ENCODE results near the gene RTN4R. TPM values are rescaled to one million over a fixed set of nuclear protein-coding genes. Genes with fewer than 3 reads are reported as not detected.
A peak's percentile ranks its signal among the peaks of the same experiment; 100 is the strongest.

RTN4R gene
- total RNA-seq, 2 donors from 2014 or later = 4.0 to 6.5 TPM

DNA sequence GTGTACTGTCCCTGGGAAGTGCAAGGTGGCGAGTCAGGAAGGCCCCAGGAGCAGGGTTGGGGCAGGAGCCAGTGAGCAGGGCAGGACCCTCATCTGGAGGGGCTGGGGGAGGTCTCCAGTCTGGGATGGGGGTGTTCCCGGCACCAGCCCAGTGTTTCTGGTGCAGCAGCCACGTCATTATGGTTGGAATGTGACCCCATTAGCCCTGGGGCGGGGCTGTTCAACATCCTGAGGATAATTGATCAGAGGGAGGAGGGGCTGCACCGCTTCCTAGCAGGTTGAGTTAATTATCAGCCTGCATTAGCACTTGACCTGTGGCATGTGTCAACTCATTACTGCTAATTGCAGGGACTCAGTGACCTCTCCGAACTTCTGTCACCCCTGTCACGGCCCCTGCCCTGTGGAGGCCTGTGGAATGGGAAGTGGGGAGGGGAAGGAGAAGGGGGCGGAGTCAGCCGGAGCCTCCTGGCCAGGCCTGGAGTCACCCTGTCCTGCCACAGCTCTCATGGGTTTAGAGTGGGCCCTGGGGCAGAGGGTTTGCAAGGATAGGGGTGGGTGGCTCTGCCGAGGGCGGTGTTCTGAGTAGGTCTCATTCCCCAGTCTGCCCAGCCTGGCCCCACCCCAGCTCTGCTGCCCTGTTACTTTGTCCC is 64.4 kb downstream of the RTN4R start:
- no peak for ATAC-seq
- intact Hi-C loops (cut with DNase I, micrococcal nuclease) = no loop called here
- DNase-seq = no peak

DNA sequence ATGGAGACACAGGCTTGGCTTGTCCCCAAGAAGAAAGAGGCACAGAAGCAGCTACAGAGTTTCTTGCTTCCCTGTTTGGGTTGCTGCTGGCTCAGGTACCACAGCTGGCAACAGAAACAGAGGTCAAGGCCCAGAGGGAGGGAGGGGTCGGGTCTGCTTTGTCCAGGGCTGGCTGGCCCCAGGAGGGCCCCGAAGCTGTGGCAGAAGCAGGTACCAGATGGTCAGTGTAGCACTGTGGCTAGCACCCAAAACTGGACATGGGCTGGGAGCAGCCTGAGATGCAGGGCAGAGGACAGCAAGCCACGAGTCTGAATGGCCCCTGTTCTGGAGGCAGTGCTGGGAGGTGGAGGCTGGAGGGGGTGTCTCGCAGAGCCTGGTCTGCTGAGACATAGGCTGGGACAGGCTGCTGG is 65.0 kb downstream of the RTN4R start:
- DNase-seq = no peak
- no peak for ATAC-seq
- intact Hi-C loops (cut with DNase I, micrococcal nuclease) = no loop called here

DNA sequence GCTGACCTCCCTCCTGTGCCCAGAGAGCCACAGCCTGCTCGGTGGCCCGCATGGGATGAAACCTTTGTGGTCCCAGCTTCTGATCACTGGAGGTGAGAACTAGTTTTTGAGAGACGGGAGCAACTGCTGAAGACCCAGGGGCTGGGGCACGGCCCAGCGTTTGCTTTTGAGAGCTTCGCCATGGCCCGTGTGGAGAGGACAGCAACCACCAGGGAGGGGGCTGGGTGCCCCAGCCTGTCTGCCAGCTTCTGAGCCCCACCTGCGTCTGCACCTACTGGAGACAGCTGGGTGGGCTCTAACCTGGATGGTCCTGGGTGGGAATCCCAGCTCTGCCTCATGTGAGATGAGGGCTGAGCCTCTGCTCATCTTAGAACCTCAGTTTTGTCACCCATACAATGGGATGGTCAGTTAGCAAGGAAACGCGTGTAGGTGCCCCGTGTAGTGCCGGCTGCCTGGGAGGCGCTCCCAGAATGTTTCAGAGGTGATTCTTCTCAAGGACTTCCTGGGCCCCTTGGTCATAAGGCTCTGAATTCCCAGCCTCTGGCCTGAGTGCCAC is 66.2 kb downstream of the RTN4R start:
- intact Hi-C loops (cut with DNase I, micrococcal nuclease) = no loop called here
- no peak for DNase-seq
- ATAC-seq = no peak

DNA sequence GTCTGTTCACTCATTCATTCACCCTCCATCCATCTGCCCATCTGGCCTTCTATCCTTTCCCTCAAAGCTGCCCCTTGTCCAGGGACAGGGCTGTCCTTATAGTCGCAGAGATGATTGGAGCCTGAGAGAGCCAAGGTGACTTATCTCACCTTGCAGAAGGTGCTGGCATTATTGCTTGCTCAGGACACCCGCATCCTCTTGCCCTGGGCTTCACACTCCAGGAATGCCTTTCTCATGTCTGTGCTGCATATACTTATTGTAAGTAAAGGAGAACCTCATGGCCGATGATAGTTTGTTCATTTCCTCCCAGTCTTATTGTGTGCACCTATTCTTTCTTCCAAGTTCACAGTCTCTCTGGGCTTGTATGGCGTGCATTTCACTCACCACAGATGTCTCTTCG is 68.2 kb downstream of the RTN4R start:
- intact Hi-C loops (cut with DNase I, micrococcal nuclease) = no loop called here
- DNase-seq (no peak), ATAC-seq (no peak)

DNA sequence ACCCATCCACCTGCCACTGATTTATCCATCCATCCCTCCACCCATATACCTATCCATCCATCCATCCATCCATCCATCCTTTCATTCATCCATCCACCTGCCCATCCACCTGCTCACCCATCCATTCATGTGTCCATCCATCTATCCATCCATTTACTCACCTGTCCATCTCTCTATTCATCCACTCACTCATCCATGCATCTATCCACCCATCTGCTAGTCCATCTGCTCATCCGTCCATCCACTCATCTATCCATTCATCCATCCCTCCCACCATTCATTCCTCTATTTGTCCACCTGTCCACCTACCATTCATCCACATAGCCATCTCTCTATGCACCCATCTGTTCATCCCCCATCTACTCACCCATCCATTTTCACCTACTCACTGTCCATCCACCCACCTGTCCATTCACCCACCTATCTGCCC is 68.7 kb downstream of the RTN4R start:
- intact Hi-C loops (cut with DNase I, micrococcal nuclease) = no loop called here

GRCh38 chr22:20198557-20199319 is 69.4 kb downstream of the RTN4R start:
- DNase-seq = no peak
- peak; percentile 52 for ATAC-seq
- intact Hi-C loops (cut with DNase I, micrococcal nuclease) = no loop called here

More for the DNA sequence above, 68.7 kb downstream of the RTN4R start:
- no peak for ATAC-seq
- no peak for DNase-seq

- intact Hi-C loops (cut with DNase I, micrococcal nuclease) = no loop called here
- ATAC-seq (no peak), DNase-seq (no peak)
Measured at GRCh38 chr22:20197407-20198030, 70.6 kb downstream of the RTN4R start.

DNA sequence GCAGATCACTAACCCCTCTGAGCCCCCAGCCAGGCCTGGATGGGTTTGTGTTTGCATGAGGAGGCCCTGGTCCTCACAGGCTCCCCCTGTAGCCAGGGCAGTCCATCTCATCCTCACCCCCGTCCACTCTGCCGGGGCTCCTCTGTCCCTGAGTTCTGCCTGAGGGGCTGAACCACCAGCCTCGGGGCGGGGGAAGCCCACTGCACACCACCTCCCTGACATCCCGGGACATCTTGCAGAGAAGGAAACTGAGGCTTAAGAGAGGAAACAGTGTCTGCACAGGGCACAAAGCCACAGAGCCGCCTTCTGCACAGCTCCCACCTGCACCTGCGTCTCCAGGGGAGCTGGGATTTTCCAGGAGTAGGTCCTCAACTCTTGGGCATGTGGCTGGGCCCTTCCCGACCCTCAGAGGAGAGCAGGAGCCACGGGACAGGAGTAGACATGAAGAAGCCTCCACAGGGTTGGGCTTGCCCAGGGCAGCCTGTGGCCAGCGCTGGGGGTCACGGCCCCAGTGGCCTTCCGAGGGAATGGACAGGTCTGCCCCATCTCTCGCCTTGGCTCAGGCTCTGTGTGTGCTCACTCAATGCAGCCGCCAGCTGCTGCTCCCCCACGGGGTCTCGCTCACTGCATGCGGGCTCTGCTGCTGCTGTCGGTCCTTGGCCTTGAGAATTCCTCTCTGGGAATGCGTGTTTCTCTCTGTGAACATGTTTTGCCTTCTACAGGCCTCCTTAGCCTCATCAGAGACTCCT is 71.8 kb downstream of the RTN4R start:
- DNase-seq (no peak), ATAC-seq (no peak)
- intact Hi-C loops (cut with DNase I, micrococcal nuclease) = no loop called here

- ATAC-seq (no peak), DNase-seq (no peak)
- intact Hi-C loops (cut with DNase I, micrococcal nuclease) = no loop called here
Measured at GRCh38 chr22:20194681-20195593, 73.2 kb downstream of the RTN4R start.

GRCh38 chr22:20193761-20194494 is 74.2 kb downstream of the RTN4R start:
- no peak for DNase-seq
- intact Hi-C loops (cut with DNase I, micrococcal nuclease) = no loop called here
- ATAC-seq = no peak

GRCh38 chr22:20192972-20193760 is 75.0 kb downstream of the RTN4R start:
- intact Hi-C loops (cut with DNase I, micrococcal nuclease) = no loop called here
- DNase-seq (no peak), ATAC-seq (no peak)

DNA sequence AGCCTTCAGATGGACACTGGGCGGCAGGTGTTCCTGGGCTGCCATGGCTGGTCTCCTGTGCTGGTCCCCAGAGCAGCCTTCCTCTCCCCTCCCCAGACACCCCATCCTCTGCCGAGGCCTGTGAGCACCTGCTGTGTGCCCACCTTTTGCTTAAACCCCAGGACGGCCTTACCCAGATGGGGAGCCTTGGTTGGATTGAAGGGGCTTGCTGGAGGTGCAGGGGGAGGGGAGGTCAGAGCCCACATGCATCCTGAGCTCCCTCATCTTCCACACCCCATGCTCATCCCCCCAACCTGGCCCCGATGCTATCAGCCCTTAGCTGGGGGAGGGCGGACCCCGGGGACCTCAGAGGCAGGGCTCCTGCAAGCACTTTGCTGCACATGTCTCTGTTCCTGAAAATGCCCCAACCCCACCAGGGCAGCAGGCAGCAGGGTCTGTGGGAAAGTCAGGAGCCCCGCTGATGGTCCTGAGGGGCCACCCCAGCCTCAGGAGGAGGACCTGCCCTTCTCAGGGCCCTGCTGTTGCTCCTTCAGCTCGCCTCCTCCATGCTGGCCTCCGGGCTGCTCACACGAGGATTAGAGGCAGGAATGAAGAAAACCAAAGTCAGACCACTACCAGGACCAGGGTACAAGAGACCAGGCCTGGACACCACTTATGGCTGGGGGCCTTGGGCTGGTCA is 75.7 kb downstream of the RTN4R start:
- intact Hi-C loops (cut with DNase I, micrococcal nuclease) = no loop called here
- DNase-seq = no peak
- ATAC-seq = no peak

DNA sequence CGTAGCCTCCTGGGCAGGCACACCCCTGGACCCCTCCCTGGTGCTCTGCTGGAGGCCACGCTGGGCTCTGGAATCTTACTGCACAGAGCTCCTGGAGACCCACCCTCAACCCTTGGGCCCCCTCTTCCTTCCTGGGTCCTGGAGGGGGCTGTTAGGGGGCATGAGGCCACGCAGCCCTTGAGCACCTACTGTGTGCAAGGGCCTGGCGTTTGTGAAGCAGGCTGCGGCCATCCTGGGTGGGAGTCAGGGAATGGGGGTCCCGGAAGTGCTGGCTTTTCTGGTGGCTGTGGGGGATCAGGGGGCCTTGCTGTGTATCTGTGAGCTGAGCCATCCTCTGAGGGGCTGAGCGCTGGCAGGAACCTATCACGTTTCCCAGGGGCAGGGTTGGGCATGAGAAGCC is 76.3 kb downstream of the RTN4R start:
- ATAC-seq (no peak), DNase-seq (no peak)
- intact Hi-C loops (cut with DNase I, micrococcal nuclease) = no loop called here
